GM18505 (cell line): Measurements from ENCODE around the gene NEIL1.
"Not testable (repeated sequence)": the region's sequence is repeated elsewhere in the genome, so short reads cannot be mapped to it uniquely, and the experiment has no call there.

ENCODE experiments used
- ATAC-seq: cut with Tn5 transposase; IDR thresholded peaks from one replicate; pipeline ENCODE4 v1.9.1; 2021; ENCODE audit not compliant: unreplicated experiment
- POLR2A ChIP-seq: IDR thresholded peaks from 4 replicates; pipeline ENCODE4 v1.6.1; 2011; ENCODE audit warnings: borderline replicate concordance; ENCODE audit not compliant: insufficient read depth, insufficient read length; ENCODE audit errors: extremely low read depth

NEIL1 gene

DNA sequence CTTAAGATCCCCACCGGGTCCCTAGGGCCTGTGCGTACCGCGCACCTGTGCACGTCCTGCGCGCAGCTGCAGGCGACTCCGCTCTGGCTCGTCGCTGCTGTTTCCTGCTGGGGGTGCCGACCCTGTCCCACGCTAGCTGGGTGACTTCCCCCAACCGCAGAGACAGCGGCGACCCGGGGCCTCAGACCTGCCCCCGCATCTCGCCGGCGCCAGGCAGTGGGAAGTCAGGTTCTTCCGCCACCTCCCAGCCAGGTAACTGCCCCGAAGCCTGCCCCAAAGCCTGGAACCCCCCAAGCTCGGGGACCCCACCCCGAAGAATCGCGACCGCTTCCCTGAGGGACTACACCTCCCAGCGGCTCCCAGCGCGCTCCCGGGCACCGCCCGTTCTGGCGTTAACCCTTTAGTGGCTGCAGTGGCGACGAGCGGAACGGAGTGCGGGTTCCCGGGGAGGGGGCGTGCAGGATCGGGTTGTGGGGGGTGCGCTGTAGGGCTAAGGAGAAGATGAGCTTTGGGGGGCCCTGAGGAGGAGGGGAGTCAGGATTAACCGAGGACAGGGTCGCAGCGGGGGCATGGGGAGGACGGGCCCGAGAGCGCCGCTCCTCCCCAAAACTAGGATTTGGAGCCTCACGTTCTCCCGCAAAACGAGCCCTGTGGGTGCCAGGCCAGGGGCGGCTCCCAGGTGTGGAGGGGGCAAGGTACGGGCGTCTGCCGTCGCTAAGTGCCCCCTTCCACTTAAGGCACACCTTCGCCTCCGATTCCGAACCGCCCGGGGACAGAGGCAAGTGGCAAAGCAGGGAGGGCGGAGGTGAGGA lies 589 bp downstream of the NEIL1 start:
- ATAC-seq: no peak
- TF ChIP-seq POLR2A: peak; percentile 44

DNA sequence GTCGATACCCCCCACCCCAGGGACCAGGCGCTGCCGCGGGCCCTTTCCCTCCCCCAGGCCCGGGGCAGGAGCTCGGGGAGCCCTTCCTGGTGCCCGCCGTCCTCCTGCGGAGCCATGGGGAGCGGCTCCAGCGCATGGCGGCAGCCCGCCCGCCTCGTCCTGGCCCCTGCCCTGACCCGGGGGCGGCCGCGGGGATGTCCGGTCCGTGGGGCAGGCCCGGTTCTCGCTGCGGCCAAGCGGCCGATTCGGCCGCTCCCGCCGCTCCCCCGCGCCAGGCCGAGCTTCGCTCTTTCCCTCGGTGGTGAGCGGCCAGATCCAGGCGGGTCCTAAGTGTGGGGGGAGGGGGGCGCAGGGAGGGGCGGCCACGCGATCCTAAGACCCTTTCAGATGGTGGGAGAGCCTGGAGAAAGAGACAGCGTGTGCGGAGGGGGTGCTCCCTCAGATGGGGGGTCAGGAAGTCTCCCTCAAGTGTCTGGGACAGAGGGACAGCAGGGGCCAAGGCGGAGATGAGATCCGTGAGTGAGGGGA lies 1.3 kb downstream of the NEIL1 start:
- TF ChIP-seq POLR2A: no peak
- ATAC-seq: no peak

DNA sequence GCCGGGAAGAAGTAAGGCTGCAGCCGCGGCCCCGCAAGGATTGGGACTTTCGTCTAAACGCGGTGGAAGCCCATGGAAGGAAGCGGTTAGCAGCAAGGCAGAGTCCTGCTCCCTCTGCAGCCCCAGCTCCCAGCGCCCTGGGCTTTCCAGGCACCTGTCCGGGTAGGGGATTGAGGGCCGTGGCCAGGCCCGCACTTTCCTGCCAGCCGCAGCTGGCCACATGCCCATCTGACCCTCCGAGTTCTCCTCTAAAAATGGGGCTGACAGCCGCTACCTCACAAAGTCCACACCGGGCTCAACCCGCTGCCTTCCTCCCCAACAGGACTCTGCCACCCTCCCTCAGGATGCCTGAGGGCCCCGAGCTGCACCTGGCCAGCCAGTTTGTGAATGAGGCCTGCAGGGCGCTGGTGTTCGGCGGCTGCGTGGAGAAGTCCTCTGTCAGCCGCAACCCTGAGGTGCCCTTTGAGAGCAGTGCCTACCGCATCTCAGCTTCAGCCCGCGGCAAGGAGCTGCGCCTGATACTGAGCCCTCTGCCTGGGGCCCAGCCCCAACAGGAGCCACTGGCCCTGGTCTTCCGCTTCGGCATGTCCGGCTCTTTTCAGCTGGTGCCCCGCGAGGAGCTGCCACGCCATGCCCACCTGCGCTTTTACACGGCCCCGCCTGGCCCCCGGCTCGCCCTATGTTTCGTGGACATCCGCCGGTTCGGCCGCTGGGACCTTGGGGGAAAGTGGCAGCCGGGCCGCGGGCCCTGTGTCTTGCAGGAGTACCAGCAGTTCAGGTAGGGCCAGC lies 1.9 kb downstream of the NEIL1 start:
- ATAC-seq: no peak
- no peak for TF ChIP-seq POLR2A

DNA sequence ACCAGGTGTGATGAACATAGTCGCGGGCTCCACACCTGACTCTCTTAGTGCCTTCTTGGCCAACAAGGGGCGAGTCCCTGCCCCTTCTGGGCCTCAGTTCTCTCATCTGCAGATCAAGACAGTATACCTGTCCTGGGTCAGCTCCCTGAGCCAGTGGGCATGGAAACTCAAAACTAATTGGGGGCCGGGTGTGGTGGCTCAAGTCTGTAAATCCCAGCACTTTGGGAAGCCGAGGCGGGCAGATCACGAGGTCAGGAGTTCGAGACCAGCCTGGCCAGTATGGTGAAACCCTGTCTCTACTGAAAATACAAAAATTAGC lies 2.5 kb downstream of the NEIL1 start:
- ATAC-seq: not testable (repeated sequence)

DNA sequence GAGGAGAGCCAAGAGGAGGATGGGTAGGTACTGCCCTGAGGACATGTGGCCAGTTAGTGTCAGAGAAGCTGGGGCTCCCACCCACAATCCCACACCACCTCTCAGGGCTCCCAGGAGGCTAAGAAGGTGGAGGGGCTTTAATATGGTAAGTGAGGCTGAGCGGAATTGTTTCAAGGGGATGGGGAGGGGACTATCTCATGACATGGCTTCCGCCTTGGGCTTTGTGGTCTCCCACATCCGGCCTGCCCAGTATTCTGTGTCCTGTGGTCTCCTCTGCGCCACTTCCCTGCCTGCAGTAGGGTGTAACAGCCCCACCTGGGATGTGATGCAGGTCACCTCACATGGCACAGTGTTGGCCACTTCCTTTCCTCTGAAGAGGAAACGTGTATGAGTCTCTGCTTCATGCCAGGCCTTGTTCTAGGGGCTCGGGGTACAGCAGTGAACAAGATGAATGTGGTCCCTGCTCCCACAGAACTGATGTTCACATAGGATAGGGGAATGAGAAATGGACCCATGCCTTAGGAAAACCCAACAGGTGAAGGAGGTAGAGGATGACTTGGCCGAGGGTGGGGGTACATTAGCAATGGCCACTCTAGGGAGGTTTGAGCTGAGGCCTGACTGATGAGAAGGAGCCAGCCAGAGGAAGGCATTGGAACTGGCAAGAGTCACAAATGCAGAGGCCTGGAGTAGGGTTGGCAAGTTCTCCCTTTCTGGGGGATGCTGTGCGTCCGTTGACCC lies 3.2 kb downstream of the NEIL1 start:
- no peak for TF ChIP-seq POLR2A
- peak; percentile 48 for ATAC-seq

DNA sequence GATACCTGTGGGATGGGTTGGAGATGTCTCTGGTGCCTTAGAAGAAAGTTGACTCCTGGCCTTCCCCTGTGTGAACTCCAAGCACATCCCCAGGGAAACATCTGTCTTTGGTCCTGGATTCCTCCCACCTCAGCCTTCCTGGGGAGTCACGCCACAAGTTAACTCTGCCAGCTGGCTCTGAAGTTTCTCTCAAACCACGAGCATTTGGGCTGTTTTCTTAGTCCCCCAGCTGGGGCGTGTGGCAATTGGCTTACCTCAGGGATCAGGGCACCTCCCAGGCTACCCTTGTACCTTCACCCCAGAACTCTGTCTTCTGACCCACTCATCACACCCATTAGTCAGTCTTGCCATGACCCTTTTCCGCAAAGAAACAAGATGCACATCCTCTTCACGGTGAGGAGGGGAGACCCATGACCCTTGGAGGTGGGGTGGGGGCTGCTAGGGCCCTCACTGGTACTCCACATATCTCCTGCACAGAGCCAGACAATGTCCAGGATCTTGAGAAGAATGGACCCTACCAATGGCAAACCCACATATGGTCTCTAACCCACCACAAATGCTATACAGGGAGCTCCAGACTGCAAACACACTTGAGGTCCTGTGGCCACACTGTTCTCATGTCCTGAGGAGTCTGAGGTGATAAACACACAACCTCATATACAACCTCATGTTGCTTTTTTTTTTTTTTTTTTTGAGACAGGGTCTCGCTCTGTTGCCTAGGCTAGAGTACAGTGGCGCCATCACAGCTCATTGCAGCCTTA lies 3.9 kb downstream of the NEIL1 start:
- no peak for ATAC-seq
- TF ChIP-seq POLR2A: peak; percentile 15

DNA sequence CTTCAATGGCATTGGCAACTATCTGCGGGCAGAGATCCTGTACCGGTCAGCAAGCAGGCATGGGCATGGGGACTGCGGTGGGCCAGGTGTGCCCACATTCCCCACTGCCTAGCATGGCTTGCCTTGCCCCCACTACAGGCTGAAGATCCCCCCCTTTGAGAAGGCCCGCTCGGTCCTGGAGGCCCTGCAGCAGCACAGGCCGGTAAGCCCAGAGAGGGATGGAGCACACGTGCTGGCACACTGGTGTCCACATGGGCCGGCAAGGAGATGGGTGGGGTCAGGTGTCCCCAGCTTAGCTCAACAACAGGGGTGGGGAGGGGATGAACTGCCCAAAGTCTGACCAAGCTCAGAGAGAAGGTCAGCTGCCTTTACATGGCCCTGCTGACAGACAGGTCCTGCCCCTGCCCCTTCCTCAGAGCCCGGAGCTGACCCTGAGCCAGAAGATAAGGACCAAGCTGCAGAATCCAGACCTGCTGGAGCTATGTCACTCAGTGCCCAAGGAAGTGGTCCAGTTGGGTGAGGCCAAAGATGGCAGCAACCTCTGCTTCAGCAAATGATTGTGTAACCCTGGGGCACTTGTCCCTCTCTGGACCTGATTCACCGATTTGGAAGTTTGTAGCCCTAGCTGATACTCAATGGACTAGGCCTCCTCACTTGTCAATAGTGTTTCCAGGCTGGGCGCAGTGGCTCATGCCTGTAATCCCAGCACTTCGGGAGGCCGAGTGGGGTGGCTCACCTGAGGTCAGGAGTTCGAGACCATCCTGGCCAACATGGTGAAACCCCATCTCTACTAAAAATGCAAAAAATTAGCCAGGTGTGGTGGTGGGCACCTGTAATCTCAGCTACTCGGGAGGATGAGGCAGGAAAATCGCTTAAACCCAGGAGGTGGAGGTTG lies 5.6 kb downstream of the NEIL1 start:
- no peak for ATAC-seq
- no peak for TF ChIP-seq POLR2A

DNA sequence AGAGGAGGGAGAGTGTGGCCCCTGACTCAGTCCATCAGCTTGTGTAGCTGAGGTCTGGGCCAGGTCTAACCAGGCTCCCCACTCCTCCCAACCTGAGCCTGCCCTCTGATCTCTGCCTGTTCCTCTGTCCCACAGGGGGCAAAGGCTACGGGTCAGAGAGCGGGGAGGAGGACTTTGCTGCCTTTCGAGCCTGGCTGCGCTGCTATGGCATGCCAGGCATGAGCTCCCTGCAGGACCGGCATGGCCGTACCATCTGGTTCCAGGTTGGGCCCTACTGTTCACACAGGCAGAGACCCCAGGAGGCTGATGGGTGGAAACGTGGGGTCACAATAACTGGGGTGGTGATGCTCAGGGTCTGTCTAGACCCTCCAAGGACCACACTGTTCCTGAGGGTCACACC lies 6.8 kb downstream of the NEIL1 start:
- no peak for ATAC-seq
- TF ChIP-seq POLR2A: no peak

DNA sequence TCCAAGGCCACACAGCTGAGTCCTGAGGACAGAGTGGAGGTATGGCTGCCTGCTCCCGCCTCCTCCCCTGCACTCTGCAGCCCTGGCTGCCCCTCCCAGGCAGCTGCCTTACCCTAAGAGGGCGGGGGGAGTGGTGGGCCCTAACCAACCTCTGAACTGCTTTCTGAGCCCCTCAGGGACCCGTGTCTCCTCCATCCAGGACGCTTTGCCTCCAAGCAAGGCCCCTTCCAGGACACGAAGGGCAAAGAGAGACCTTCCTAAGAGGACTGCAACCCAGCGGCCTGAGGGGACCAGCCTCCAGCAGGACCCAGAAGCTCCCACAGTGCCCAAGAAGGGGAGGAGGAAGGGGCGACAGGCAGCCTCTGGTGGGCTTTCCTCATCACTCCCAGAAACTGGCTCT lies 7.6 kb downstream of the NEIL1 start:
- no peak for ATAC-seq
- TF ChIP-seq POLR2A: no peak

DNA sequence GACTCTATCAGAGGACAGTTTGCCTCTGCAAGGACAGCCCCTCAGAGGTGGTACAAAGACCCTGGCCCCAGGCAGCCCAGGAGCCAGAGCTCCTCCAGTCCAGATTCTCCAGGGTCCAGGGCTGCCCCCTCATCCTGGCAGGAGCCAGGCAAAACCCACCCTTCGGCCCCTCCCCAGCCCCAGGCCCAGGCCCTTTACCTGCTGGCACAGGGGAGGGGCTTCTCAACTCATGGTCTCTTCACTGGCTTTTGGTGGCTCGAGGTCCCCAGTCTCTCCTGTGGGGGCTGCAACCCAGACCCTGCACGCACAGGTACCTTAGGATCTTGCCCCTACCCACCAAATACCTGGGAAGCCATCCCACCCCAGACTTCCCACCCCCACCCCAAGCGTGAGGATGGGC lies 8.5 kb downstream of the NEIL1 start:
- no peak for TF ChIP-seq POLR2A
- ATAC-seq: no peak

DNA sequence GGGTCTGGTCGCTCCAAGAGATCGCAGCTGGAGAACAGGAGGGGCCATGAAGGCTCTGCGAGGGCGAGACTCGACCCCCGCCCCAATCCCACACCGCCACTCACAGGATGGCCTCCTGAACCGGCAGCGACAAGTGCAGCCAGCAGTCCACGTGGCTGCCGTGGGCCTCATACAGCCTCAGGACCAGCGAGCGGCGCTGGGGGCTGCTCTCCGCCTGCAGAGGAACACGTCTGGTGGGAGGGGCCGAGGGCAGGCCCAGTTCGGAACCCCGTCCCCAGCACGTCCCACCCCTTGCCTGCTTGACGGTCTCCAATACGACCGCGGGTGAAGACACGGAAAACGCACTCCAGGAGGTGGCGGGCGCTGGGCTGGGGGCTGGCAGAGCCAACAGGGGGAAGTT lies 9.2 kb downstream of the NEIL1 start:
- TF ChIP-seq POLR2A: no peak
- no peak for ATAC-seq

DNA sequence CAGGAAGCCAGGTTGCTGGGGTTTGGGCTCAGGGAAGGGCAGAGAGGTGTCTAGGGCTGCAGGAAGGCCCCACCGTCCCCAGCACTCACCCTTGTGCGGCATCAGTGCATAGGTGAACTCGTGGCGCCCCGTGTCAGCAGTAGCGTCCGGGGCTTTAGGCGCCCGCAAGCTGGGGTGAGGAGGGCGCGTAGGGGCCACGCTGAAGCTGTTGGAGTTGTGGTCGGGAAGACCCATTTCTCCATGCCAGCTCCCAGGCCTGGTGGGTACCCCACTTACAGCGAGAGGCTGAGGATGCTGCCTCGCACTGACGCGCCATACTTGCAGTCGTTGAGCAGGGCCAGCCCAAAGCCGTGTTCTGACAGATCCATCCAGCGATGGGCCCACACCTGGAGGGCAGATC lies 9.7 kb downstream of the NEIL1 start:
- no peak for TF ChIP-seq POLR2A
- no peak for ATAC-seq
